GM12878 (cell line): ENCODE results near the gene MYH9. TPM values are rescaled to one million over a fixed set of nuclear protein-coding genes. Genes with fewer than 3 reads are reported as not detected.

ENCODE experiments used
- ATAC-seq: fragments of 200-7000 bp; cut with Tn5 transposase; 3 replicates; pipeline ENCODE4 v1.9.1; 2020; ENCODE audit warnings: mild to moderate bottlenecking, moderate library complexity
- BruUV-seq: library from RNA; stranded (reverse); fragments of 400-500 nt; replicated peaks from 2 replicates; lab custom pipeline; 2021; lab: Mats Ljungman, UMichigan
- CTCF ChIA-PET: fragments of 300-600 bp; sonication (Branson Sonifier 250); formaldehyde crosslinking; extraction: SDS; loops from one replicate; lab custom pipeline; 2021; ENCODE audit warnings: inconsistent platforms; lab: Yijun Ruan, JAX
- POLR2A ChIA-PET: fragments of 350-600 bp; formaldehyde crosslinking; extraction: SDS; loops from one replicate; lab custom pipeline; 2021; ENCODE audit warnings: inconsistent platforms; lab: Charles Lee
- RAD21 ChIA-PET: fragments of 300-600 bp; sonication (Branson Sonifier 250); formaldehyde crosslinking; loops from one replicate; lab custom pipeline; 2023; ENCODE audit warnings: antibody characterized with exemption; ENCODE audit not compliant: unreplicated experiment; lab: Charles Lee
- SMC1A ChIA-PET: fragments of 300-600 bp; sonication (Branson Sonifier 250); formaldehyde crosslinking; loops from one replicate; lab custom pipeline; 2023; ENCODE audit not compliant: unreplicated experiment, uncharacterized antibody; lab: Charles Lee
- DNase-seq: peaks from one replicate; pipeline ENCODE4 v3.0.0-alpha.2; 2011; ENCODE audit warnings: low read depth, low spot score
- FAIRE-seq: peaks from 3 replicates; lab custom pipeline; 2011; peaks lifted over from hg19 to GRCh38; lab: Jason Lieb, UNC
- H2AFZ ChIP-seq: 2 replicates; pipeline ENCODE4 v1.6.0; 2011; ENCODE audit warnings: low read depth, low read length, control low read depth; ENCODE audit not compliant: control insufficient read depth
- H3K27ac ChIP-seq: 2 replicates; pipeline ENCODE4 v1.5.1; 2011; ENCODE audit warnings: control low read depth; ENCODE audit not compliant: control insufficient read depth, insufficient read depth
- H3K27me3 ChIP-seq, 2 experiments: replicated peaks in 1 of 2; 2 replicates each; pipeline versions ENCODE4 v1.6.0 to v1.6.1; 2011; ENCODE audit warnings: low read length in 1 of 2; ENCODE audit not compliant: control insufficient read depth in 2 of 2, insufficient read depth in 2 of 2
- H3K36me3 ChIP-seq, 2 experiments: 2 replicates each; pipeline ENCODE4 v1.5.1; 2011; ENCODE audit warnings: low read length in 1 of 2; ENCODE audit not compliant: control insufficient read depth in 2 of 2, insufficient read depth in 2 of 2
- H3K4me1 ChIP-seq: 2 replicates; pipeline ENCODE4 v1.6.1; 2011; ENCODE audit warnings: mild to moderate bottlenecking, low read length, moderate library complexity, mixed read lengths; ENCODE audit not compliant: control insufficient read depth, insufficient read depth
- H3K4me2 ChIP-seq: 2 replicates; pipeline ENCODE4 v1.6.0; 2011; ENCODE audit warnings: control low read depth; ENCODE audit not compliant: control insufficient read depth, insufficient read depth
- H3K4me3 ChIP-seq: fragments of 200-600 bp; sonication (generic); 2 replicates; pipeline ENCODE4 v1.5.1; 2016
- H3K79me2 ChIP-seq: 2 replicates; pipeline ENCODE4 v1.6.0; 2011; ENCODE audit warnings: low read length; ENCODE audit not compliant: control insufficient read depth, insufficient read depth
- H3K9ac ChIP-seq: 2 replicates; pipeline ENCODE4 v1.8.0; 2011; ENCODE audit warnings: low read length, control low read depth, mixed read lengths; ENCODE audit not compliant: control insufficient read depth, insufficient read depth
- H3K9me3 ChIP-seq: replicated peaks from 3 replicates; pipeline ENCODE4 v1.5.1; 2011; ENCODE audit warnings: mild to moderate bottlenecking, low read length; ENCODE audit not compliant: control insufficient read depth, insufficient read depth
- H4K20me1 ChIP-seq: 2 replicates; pipeline ENCODE4 v1.6.0; 2011; ENCODE audit not compliant: control insufficient read depth, insufficient read depth
- CHD4 ChIP-seq: fragments of 200-600 bp; sonication (generic); IDR thresholded peaks from 2 replicates; pipeline ENCODE4 v1.6.1; 2016; ENCODE audit warnings: mild to moderate bottlenecking
- HCFC1 ChIP-seq: fragments of 150-350 bp; IDR thresholded peaks from 2 replicates; pipeline ENCODE4 v1.6.1; 2014; ENCODE audit warnings: low read length
- HDAC6 ChIP-seq: fragments of 200-600 bp; sonication (generic); IDR thresholded peaks from one replicate; pipeline ENCODE4 v1.8.0; 2017; ENCODE audit warnings: antibody characterized with exemption; ENCODE audit not compliant: unreplicated experiment
- LARP7 ChIP-seq: fragments of 450-650 bp; IDR thresholded peaks from 2 replicates; pipeline ENCODE4 v1.6.1; 2017; ENCODE audit warnings: mild to moderate bottlenecking
- MLLT1 ChIP-seq: fragments of 450-650 bp; IDR thresholded peaks from 2 replicates; pipeline ENCODE4 v1.6.1; 2016; ENCODE audit warnings: mild to moderate bottlenecking
- POLR2A ChIP-seq: IDR thresholded peaks from 2 replicates; pipeline ENCODE4 v1.6.1; 2011; ENCODE audit warnings: low read depth, mild to moderate bottlenecking, low read length
- POLR2AphosphoS5 ChIP-seq: IDR thresholded peaks from 2 replicates; pipeline ENCODE4 v1.6.1; 2011; ENCODE audit warnings: mild to moderate bottlenecking, low read length, inconsistent platforms
- SPI1 ChIP-seq: IDR thresholded peaks from 2 replicates; pipeline ENCODE4 v1.6.1; 2011; ENCODE audit warnings: low read depth, mild to moderate bottlenecking, low read length, moderate library complexity, borderline replicate concordance; ENCODE audit not compliant: insufficient read depth
- SREBF2 ChIP-seq: IDR thresholded peaks from 2 replicates; pipeline ENCODE4 v1.6.1; 2012; ENCODE audit warnings: mild to moderate bottlenecking, low read length
- TARDBP ChIP-seq: IDR thresholded peaks from 2 replicates; pipeline ENCODE4 v1.6.1; 2016; ENCODE audit warnings: borderline replicate concordance
- ZNF622 ChIP-seq: fragments of 450-650 bp; IDR thresholded peaks from 2 replicates; pipeline ENCODE4 v1.6.1; 2017; ENCODE audit warnings: mild to moderate bottlenecking, inconsistent platforms
- WGBS: methylation state at CpG from one replicate; pipeline ENCODE4 v1.1.6; 2016; ENCODE audit warnings: low lambda C conversion rate; ENCODE audit not compliant: insufficient replicate concordance, insufficient coverage; ENCODE audit errors: missing lambda C conversion rate; 5-methylcytosine and 5-hydroxymethylcytosine counted together
- in situ Hi-C: fragments of 300-500 bp; cut with MboI; formaldehyde crosslinking; loops from 9 replicates; pipeline ENCODE4 v1.14.3; 2018; ENCODE audit warnings: mixed read lengths
- intact Hi-C: fragments of 100-400 bp; cut with micrococcal nuclease; formaldehyde crosslinking; loops from one replicate; pipeline ENCODE4 v1.14.2; 2022; ENCODE audit not compliant: unreplicated experiment
- polyA plus RNA-seq, 11 experiments: library from polyadenylated mRNA; depleted of rRNA in 4 of 11; unstranded in 6 of 11; stranded (reverse) in 5 of 11; fragments of >200 nt; fragmentation: Nextera tagmentation in 4 of 11; fragmentation: Illumina TruSeq in 1 of 11; extraction: Ambion mirVana in 4 of 11; extraction: Trizol in 1 of 11; gene quantifications; 1 replicate in 1 of 11; 2 replicates in 10 of 11; pipeline versions ENCODE4 v1.2.1 to v1.2.3, GENCODE V29; 2011 to 2016; ENCODE audit warnings: inconsistent platforms in 2 of 11, missing spikeins in 2 of 11, low read depth in 1 of 11
- total RNA-seq, 4 experiments: library from RNA; depleted of rRNA in 3 of 4; stranded (reverse); fragments of >200 nt in 3 of 4; fragmentation: Illumina TruSeq in 1 of 4; extraction: Trizol in 1 of 4; gene quantifications; 2 replicates each; pipeline versions ENCODE4 v1.2.1 to v1.2.3, GENCODE V29; 2013 to 2021

The MYH9 gene
- total and polyA plus RNA-seq, 10 of the 15 experiments (the other 5 are each of a cell fraction or from before 2014, with no cell fraction given), result 5.1 to 525 (median 145) TPM

DNA sequence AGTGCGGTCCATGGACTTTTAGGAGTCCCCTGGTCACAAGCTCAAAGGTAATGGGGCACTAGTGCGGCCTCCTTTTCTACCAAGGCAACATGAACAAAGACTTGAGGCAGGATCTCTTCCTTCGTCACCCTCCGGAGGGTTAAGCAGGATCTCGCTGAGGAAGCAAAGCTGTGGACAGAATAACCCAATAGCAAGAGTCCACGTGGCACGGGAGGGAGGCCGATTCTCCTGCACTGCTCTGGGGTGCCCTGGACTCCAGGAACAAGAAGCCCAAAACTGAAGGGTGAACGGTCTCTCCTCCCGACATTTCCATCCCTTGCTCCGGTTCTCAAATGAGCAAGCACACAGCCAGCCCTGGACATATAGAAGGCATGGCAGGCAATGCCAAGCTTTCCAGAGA is 20.7 kb downstream of the MYH9 start:
- SMC1A ChIA-PET, result interaction anchor here (1.3 kb wide), 1 partner anchor 12 kb away, joined by 3 read pairs; no protein-coding TSS in a partner anchor
- CTCF ChIA-PET, result no interaction called here
- RAD21 ChIA-PET, result interaction anchor here (1.6 kb wide), 1 partner anchor 12 kb away, joined by 3 read pairs; no protein-coding TSS in a partner anchor

DNA sequence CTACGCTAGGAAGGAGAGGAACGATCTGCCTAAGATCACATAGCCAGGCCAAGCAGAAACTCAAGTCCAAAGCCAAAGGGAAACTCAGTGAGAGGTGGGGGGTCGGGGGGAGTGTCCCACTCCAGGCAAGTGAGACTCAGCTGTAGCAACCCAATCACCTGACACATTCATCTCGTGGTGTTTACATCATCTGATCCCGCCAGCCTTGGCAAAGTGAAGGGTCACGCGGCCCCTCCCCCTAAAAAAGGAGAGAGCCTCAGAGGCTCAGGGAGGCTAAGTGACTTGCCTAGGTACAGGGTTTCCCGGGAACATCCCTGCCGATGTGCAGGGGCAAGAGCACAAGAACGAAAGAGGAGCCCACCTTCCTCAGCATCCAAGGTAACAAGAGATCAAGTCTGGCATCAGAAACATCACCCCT is 21.5 kb downstream of the MYH9 start:
- H3K27ac ChIP-seq, result no peak overlapping the region
- H3K9ac ChIP-seq, result no peak overlapping the region
- FAIRE-seq (no peak), ATAC-seq (no peak), DNase-seq (no peak)
- TF ChIP-seq SPI1 (no peak), ZNF622 (no peak), MLLT1 (no peak), HCFC1 (no peak), HDAC6 (no peak), SREBF2 (no peak), LARP7 (no peak), POLR2A (no peak), TARDBP (no peak)
- ChIA-PET CTCF (no interaction called here), RAD21 (interaction anchor here (0.5 kb wide), 1 partner anchor 59 kb away, joined by 3 read pairs; no protein-coding TSS in a partner anchor), SMC1A (interaction anchor here (0.6 to 1.3 kb wide), 2 partner anchors 11 kb away, joined by 3 read pairs; no protein-coding TSS in a partner anchor), POLR2A (interaction anchor here (3.5 kb wide), 1 partner anchor 19 kb away, joined by 21 read pairs; no protein-coding TSS in a partner anchor)
- H3K79me2 ChIP-seq, result peaks cover 99% of the 10 kb centered on the region
- H3K4me2 ChIP-seq, result no peak overlapping the region
- WGBS, result 13% methylated on average over 9 of the region's 10 CpGs
- no TSS peak for BruUV-seq
- intact Hi-C loops, result no loop called here
- no peaks in the 10 kb centered on the region for H3K27me3 ChIP-seq
- H3K36me3 ChIP-seq, result peaks cover 17 to 26% of the 10 kb centered on the region in 2 experiments; a peak in 3 of 4 replicates
- peaks cover 27% of the 10 kb centered on the region for H4K20me1 ChIP-seq
- H3K9me3 ChIP-seq, result no peaks in the 10 kb centered on the region
- in situ Hi-C loops, result no loop called here
- H3K4me1 ChIP-seq, result peaks cover 77% of the 10 kb centered on the region
- H3K4me3 ChIP-seq, result no peak overlapping the region
- no peak overlapping the region for H2AFZ ChIP-seq

More for the DNA sequence above, 20.7 kb downstream of the MYH9 start:
- no peak overlapping the region for H3K27ac ChIP-seq
- no TSS peak for BruUV-seq
- no peak overlapping the region for H2AFZ ChIP-seq
- no peak overlapping the region for H3K4me2 ChIP-seq
- H3K4me1 ChIP-seq, result peaks cover 75% of the 10 kb centered on the region
- H4K20me1 ChIP-seq, result peaks cover 27% of the 10 kb centered on the region
- H3K4me3 ChIP-seq, result no peak overlapping the region
- ATAC-seq, result no peak
- H3K36me3 ChIP-seq, result peaks cover 18 to 26% of the 10 kb centered on the region in 2 experiments; a peak in 3 of 4 replicates
- FAIRE-seq, result no peak
- DNase-seq, result no peak
- H3K27me3 ChIP-seq, result no peaks in the 10 kb centered on the region
- no peaks in the 10 kb centered on the region for H3K9me3 ChIP-seq
- WGBS, result 77% methylated on average over 11 of the region's 11 CpGs
- H3K9ac ChIP-seq, result no peak overlapping the region
- intact Hi-C loops (no loop called here), in situ Hi-C loops (no loop called here)
- POLR2A ChIA-PET, result interaction anchor here (3.5 kb wide), 1 partner anchor 18 kb away, joined by 21 read pairs; no protein-coding TSS in a partner anchor
- peaks cover 98% of the 10 kb centered on the region for H3K79me2 ChIP-seq
- TF ChIP-seq CHD4, result no peak
- peak; percentile 34 for TF ChIP-seq POLR2AphosphoS5
- TF ChIP-seq POLR2A, result 0 out of 2 replicates have a peak, but pooled peaks have one; percentile 2
